T-helper 1 cell (primary cell): Measurements from ENCODE around the gene NAT10.

Experiments
- DNase-seq, 5 donors: peaks; one replicate each; pipeline ENCODE4 v3.0.0-alpha.2; 2012 to 2020

NAT10 gene

DNA sequence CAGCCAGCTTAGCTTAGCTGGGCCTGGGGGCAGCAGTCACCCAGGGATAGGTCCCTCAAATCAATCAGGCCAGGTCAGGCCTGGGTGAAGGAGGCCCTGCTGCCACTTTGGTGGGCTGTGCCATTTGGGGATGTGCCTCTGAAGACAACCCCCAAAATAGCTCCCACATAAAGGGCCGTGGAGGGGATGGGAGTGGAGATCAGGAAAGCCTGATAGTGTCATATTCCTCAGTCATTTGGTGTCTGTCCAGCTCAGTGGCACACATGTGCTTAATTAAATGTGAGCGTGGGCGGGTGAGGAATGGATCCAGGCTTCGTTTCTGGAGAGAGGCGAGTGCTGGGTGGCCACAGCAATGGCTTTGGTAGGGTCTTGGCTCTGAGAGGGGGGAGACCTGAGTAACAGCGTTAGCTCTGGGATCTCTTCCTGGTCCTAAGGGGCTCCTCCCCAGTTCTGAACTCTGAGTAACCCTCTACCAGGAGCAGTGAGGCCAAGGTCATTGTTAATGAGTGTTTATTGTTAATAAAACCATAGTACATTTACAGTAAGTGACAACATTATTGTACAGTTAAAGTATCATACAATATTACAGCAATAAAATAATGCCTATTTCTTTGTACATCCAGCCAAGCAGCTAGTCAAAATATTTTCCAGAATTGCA, 45.2 kb downstream of the NAT10 start:
- DNase-seq, result no peak

DNA sequence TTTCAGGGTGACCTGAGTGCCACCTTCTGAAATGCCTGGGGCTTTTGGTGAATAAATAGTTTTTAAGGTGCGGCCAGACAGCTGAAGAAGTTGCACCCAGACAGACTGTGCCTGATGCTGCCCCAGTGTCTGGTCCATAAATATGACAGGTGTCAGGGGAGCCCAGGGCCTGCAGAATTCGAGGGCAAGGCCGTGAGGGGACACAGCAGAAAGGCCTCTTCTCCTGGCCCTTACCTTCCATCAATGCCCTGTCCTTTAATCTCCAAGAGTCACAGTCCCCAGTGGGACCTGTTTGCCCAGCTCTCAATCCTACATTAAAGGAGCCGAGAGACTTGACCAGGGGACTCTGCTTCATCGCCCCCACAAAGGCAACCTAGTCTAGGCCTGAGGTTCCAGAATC, 45.7 kb downstream of the NAT10 start:
- no peak for DNase-seq

DNA sequence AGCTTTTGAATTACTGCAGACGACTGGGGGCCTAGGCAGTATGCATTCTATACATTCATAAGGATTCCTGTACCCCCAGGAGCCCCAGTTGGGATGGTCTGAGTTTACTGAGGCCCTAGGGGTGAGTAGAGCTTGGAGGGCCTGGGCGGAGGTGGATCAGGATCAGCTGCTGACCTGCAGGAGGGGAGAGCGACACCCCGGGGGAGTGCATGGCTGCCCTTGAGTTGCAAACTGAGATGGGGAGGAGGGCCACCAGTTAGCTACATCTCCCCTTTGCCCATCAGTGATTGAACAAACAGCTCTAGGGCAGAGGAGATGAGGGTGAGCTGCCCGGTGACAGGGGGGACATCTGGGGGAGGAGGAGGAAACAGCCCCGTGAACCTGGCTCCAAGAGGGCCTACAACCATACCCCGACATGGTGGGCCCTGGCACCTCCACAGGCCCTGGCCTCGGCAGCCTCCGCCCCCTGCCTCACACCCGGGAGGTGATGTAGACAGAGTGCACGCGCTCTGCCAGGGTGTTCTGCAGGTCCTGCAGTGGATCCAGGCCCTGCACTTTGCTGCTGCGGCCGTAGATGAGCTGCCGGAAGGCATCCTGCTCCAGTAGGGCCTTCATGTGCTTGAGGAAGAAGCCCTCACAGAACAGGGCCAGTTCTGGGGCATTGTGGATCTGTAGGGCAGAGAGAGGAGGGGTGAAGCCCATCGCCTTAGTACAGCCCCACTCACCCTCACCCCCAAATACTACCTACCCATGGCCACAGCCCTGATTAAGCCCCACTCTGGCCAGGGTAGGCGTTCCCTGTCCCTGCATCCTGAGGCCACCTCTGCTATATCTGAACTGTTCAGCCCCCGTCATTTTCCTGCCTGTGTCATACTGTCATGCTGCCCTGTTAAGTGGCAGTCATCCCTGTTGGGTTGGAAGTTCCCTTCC, 46.8 kb downstream of the NAT10 start:
- DNase-seq, result no peak

DNA sequence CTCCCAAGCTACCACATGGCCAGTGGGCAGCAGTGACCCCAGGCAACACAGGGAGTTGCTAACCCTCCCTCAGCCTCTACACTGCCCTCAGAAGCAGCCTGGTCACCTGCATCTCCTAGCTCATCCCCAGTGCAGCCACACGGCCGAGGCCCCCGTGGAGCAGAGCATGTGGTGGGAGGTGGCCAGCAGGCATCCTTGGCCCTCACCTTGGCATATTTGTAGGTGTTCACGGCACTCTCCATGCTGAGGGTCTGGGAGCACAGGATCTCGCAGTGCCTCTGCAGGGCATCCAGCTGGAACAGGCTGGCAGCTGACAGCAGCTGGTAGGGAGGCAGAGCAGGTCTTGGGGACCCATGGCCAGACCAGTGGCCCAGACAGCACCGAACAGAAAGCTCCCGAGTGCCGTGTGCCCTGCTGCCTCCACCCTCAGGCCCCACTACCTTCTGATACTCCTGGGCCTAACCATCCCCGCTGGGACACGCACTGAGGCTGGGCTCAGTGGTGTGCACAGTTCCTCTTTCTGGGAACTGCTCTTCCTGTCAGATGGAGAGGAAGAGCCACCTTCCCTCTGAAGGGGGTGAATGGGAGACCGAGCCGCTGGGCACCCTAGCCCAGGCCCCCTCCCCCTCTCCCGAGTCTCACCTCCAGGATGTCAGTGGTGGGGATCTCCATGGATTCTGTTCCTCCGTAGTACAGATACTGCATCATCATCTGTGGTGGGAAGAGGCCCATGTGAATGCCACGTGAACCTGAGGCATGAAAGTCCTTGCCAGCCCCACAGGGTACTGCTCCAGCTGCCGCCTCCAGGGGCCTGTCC, 48.8 kb downstream of the NAT10 start:
- no peak for DNase-seq

DNA sequence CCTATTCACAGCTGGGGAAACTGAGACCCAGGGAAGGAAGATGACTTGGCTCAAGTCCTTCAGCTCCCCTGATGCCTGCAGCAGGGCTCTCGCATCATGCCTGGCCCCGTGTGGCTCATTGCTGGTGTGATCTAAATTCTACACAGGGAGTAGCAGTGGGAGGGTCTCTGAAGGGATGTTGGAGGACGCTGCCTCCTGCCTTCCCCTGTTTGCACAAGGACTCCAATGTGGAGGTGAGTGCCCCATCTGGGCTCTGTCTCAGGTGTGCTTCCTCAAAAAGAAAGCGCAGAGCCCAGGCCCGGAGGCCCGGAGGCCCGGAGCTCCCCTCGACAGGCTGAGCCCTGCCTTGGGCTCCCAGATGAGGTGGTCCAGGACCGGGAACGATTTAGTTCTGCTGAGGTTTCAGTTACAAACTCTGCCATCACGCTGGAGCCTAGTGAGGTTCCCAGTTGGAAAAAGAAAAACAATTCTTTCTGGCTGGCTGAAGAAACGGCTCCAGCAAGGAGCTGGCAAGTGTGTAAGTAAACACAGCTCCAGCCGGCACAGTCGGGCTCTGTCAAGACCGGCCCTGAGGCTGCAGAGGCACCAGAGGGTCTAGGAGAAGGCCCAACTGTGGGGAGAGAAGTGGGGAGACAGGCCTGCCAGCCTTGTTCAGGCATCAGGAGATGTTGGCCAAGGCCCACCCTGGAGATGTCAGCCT, 49.8 kb downstream of the NAT10 start:
- no peak for DNase-seq

DNA sequence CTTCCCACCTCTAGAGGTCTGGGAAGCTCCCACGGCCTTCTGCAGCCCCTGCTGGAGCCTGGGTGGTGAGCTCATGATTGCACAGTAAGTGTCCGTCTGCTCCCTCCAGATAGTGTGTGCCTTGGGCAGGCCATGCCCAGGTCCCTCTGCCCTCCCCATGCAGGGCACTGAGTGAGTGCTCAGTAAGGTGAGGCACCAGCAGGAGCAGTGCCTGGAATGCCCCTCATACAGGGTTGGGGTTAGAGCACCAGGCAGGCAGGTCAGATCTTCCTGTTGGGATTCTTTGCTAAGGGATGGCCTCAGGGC, 50.3 kb downstream of the NAT10 start:
- DNase-seq, result no peak

DNA sequence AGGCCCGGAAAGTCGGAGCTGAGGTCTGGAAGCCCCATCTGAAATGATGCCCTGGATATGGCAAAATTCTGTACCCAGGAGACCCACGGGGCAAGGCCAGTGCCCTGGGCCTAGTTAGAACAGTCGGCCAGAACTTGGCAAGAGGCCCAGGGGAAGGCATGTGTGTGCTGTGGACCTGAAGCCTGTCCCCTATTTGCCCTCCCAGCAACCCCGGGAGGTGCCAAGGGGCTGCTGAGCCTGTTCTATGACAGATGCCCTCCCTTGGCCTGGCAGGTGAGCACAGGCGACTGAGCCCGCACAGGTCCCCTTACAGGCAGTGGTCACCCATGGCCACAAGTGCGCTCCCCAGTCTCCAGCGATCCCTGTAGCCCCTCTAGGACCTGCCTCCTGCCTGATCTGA, 51.7 kb downstream of the NAT10 start:
- DNase-seq, result no peak

DNA sequence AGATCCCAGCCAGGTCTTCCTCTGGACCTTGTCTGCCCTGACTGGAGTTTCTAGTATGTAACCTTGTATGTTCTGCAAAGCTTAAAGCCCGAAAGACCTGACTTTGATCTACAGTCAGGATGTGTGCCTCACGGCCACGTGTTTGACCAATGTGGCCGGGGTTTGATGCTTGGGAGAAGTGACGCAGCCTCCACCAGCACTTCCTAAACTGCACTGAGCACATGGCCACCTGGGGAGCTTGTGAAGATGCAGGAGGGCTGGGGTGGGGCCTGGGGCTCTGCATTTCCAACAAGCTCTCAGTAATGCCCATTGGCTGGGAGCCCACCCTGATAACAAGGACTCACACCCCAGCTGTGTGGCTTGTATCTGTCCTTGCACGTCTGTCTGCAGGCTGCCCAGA, 53.2 kb downstream of the NAT10 start:
- no peak for DNase-seq

DNA sequence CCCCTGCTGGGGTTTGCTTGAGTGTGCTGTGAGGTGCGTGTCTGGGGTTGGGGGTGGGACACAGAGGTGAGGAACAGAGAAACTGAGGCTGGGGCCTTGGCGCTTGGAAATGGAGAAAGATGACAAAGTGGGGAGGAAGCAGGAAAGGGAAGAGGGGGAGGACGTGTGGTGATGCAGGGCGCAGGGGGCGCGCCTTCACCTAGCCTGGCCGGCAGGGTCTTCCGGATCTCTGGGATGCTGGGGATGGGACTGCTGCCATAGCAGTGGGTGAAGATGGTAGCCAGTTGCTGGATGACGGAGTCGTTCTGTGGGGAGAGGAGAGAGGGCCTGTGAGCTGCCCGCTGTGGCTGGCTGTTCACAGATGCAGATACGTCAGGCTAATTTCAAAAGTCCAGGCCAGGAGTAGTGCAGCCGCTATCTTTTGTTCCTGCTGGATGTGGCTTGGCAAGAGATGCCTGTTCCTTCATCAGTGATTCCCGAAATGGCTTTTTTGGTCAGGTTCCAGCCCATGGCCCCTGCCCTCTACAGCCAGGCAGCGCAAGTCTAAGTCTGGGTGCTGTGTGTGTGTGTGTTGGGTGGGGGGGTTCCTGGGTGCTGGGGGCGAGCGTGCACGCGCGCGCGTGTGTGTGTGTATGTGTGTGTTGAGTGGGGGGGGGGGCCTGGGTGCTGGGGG, 54.8 kb downstream of the NAT10 start:
- no peak for DNase-seq

DNA sequence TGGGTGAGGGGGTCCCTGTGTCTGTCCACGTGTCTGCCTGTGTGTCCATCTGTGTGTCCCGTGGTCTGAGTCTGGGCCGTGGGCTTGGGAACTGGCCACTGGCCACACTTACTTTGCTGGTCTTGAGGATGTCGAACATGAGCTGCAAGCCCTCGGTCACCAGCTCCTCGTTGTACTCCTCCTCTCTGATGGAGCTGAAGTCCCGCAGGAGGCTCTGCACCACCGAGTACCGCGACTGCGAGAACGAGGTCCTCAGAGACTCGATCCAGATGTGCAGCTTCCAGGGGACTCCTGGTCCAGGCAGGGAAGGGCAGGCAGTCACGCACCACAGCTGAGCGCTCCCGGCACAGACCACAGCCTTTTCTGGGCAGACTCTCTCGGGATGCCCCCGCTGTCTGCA, 55.4 kb downstream of the NAT10 start:
- DNase-seq, result no peak

DNA sequence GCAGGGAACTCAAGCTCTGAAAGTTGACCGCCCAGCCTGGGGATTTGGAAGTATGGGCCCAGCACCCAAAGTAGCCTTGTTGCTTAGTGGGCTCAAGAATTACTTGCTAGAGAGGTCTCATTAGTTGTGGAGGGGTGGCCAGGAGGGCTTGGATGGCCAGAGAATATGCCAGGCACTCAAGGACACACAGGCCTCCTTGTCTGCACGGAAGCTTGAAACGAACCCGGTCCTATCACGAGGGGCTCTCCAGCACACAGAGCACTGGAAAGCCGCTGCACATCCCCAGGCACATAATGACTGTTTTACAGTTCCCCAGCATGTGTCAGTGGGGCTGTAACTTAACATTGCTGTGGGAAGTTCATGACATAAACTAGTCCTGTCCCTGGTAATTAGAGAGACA, 55.9 kb downstream of the NAT10 start:
- DNase-seq, result no peak

DNA sequence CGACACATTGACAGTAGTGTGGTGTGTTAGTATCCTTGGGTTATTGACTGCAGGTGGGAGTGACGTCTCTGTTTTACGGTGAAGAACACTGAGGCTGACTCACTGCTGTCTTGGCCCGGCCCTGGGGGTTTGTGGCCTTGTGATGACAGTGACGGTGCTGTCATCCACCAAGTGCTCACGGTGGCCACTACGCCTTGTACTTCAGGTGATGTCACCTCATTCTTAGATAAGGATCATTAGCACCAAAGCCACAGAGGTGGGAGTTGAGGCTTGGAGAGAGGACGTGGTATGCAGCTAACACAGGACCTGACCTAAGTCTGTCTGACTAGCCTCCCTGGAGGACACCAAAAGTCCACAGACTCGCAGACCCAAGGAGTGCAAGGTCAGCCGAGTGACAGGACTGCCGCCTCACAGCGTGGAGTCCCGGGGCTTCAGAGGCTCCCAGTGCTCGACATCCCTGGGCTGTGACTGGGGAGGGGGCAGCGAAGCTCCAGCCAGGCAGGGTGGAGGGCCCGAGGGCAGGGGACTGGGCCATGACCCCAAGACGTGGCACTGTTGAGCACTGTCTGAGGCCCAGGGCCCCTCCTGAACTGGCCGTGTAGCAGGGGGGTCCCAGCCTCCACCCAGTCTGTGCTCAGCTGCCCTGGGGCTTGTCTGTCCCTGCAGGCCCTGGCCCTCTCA, 56.5 kb downstream of the NAT10 start:
- DNase-seq, result no peak

DNA sequence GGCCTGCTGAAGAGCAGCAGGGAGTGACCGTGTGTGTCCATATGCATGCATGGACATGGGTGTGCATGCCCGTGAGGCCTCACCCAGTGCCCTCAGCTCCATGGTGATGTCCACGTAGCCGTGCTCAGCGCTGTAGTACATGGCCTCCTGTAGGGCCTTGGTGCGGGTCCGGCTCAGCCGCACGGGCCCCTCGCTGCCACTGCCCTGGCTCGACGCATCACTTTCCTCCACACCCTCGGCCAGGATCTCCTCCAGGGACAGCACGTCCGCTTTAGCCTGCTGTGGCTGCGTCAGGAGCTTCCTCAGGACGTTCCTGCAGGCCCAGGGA, 57.0 kb downstream of the NAT10 start:
- DNase-seq, result no peak

DNA sequence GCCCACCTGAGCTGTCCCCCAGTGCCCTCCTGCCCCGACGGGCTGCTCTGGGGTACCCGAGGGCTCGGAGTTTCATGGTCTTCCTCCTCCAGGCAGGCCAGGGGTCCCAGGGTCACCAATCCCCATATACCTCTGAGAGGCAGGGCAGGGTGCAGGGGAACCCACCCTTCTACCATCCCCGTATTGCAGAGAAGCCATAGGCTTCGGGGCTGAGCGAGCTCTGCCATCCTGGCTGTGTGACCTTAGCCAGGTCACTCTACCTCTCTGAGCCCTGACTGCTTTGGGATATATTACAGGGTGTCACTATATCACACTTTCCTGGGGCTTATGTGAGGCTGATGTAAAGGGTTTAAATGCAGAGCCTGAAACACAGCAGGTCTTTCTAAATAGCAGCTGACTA, 57.4 kb downstream of the NAT10 start:
- DNase-seq, result no peak

DNA sequence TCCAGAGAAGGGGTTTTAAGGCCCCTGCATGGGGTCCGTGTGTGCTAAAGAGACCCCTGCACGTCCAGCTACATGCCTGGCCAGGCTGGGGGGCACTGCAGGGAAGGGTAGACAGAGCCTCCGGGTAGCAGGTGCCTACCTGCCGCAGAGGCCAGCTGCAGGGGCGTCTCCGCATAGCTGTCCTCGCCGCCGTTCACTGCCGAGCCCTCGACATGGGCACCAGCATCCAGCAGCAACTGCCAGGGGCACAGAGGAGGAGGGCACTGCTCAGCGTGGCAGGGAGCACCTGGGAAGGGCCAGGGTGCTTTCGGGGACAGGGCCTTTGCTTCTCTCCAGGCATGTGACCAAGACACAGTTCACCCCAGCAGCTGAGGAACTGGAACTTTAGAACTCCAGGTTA, 59.7 kb downstream of the NAT10 start:
- no peak for DNase-seq

DNA sequence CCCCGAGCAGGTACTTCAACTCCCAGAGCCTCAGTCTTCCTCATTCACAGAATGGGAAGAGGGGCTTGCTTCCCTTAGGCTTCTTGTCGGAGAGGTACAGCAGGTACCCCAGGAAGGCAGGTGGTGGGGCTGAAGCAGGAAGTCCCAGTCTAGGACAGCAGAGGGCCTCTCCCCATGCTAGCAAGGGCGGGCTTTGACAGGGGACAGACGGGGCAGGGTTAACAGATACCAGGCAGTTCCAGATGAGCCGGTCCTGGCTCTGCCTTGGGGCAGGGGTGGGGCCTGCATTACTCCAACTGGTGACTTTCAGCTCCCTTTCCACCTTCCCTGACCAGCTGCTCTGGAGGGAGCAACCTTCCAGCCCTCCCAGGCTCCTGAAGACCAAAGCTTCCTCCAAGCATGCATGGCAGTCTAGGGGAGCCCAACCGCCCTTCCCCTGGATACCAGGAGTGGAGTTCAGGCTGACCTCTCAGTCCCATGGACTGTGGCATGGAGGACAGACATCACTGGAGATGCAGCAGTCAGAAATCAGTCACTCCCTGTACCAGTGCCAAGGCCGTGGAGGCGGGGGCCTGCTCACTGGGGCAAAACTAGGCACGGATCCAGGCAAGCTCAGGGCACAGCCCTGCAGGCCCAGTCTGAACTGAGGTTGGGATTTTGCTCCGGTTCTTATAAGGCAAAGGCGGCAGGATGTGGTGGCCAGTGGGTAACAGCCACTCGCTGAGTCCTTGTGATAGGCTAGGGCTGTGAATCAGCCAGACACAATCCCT, 60.5 kb downstream of the NAT10 start:
- no peak for DNase-seq

DNA sequence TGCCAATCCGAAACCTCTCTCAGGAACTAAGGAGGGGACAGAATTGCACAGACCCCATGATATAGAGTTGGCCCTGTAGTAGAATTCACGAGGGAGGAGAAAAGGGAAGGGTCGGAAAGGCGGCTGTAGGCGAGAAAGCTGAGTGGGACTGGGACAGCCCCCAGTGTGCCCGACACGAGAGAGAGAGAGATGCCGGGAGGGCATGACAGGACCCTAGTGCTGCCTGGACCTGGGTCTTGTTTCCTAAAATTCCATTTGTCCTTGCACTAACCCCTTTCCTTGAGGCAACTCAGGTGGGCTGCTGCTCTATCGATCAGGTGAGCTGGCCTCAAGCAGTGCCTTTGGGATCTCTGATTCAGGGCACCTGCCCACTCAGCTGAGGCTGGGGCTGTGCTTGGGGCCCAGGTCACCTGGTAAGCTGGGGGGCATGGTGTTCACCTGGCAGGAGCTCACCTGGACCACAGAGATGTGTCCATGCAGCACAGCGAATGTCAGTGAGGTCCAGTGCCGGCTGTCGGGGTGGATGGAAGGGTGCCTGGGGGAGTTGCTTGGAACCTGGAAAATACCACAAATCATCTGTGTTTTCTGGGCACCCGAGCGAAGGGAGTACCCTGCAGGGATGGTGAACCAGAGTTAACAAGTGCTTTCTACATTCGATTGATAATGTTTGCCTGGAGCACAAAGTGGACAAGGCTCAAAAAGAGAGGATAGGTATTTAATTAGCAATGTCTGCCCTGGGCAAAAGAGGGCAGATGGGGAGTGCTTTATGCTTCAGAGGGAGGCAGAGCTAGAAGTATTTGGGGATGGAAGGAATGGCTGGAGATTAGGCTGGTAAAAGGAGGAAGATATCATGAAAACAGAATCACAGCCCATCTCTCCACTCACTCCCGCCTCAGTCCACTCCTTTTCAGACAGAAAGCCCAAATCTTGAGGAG, 61.6 kb downstream of the NAT10 start:
- DNase-seq, result no peak

DNA sequence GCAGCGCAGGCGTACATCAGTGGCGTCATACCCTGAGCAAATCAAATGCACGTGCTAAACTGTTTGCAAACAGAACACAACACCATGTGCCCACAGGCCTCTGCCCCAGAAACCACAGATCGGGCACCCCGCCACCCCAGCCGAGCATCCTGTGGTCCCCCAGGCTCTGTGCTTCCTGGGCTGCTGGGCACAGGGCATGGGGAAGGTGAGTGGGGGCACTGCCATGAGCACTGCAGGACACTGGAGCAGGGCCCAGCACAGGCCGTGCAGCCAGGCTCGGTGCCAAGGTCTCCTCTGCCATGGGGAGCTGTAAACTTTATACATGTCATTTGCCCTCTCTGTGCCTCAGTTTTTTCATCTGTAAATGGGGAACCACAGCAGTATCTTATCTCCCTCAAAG, 62.5 kb downstream of the NAT10 start:
- DNase-seq, result no peak

DNA sequence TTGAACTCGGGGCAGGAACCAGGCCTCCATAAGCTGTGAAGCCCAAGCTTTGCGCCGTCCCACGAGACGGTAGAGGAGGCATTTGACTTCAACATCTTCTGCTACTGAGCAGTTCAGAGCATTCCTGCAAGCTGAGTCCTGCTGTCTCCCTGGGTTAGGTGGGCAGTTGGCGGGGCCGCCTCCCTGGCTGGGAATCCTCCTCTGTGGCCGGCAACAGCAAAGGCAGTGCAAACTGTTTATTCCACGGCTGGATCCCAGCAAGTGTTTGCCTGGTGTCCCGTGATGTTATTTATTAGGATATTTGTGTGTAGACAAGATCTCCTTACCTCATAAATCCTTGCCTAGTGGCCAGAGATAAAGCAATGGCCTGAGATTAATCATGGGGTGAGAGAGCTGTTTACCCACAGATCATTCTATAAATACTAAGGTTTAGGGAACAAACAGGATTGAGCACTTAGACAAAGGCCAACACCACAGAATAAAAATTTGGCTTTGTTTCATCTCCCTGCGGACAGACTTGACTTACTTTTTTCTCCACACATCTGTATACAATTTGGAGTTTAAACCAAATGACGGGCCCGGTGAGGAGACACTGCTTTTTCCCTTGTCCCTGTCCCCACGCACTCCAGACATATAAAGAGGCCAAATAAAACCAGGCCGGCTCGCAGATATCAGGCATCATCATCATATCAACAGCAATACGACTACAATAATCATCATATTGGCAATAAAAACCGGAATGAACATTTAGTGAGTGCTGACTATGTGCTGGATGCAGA, 63.4 kb downstream of the NAT10 start:
- no peak for DNase-seq
